Prostate gland (tissue), 2 donors: Measurements from ENCODE around the gene RBM20. TPM values are rescaled to one million over a fixed set of nuclear protein-coding genes. Genes with fewer than 3 reads are reported as not detected.

Source experiments
- DNase-seq: peaks from one replicate; pipeline ENCODE4 v3.0.0-alpha.2; 2019; ENCODE audit warnings: low spot score
- H3K27ac ChIP-seq, 2 donors: fragments of 200-600 bp; sonication (generic); 2 replicates each; pipeline ENCODE4 v1.5.1; 2017 to 2019
- H3K27me3 ChIP-seq: fragments of 200-600 bp; sonication (generic); replicated peaks from 2 replicates; pipeline ENCODE4 v1.5.1; 2019; ENCODE audit not compliant: insufficient read depth
- H3K36me3 ChIP-seq, 2 donors: fragments of 200-600 bp; sonication (generic); 1 replicate in 1 of 2; 2 replicates in 1 of 2; pipeline versions ENCODE4 v1.5.1 to v1.8.1; 2017 to 2019
- H3K4me1 ChIP-seq: fragments of 200-600 bp; sonication (generic); replicated peaks from 2 replicates; pipeline ENCODE4 v1.5.1; 2019
- H3K4me3 ChIP-seq, 2 donors: fragments of 200-600 bp; sonication (generic); 2 replicates each; pipeline ENCODE4 v1.5.1; 2017 to 2019
- H3K9me3 ChIP-seq: fragments of 200-600 bp; sonication (generic); 2 replicates; pipeline ENCODE4 v1.5.1; 2017
- POLR2A ChIP-seq: fragments of 450-650 bp; IDR thresholded peaks from one replicate; pipeline ENCODE4 v1.6.1; 2016; ENCODE audit warnings: antibody characterized with exemption, mild to moderate bottlenecking
- POLR2AphosphoS5 ChIP-seq: sonication (generic); formaldehyde crosslinking; IDR thresholded peaks from one replicate; pipeline ENCODE4 v1.6.1; 2017; ENCODE audit warnings: antibody characterized with exemption
- WGBS: methylation state at CpG from one replicate; pipeline ENCODE4 v1.1.5; 2018; 5-methylcytosine and 5-hydroxymethylcytosine counted together
- intact Hi-C: fragments of 100-400 bp; cut with DNase I; formaldehyde crosslinking; loops from one replicate; pipeline ENCODE4 v1.14.2; 2022
- total RNA-seq, 2 donors: library from RNA; depleted of rRNA; stranded (reverse); fragments of >200 nt; gene quantifications; one replicate each; pipeline ENCODE4 v1.1.0, GENCODE V29; 2016
- TF ChIP-seq, protein P1 (sequence below), 4 experiments: fragments of 200-600 bp in 2 of 4; fragments of 450-650 bp in 2 of 4; sonication (generic) in 2 of 4; IDR thresholded peaks; 1 replicate in 3 of 4; 2 replicates in 1 of 4; pipeline ENCODE4 v1.5.1; 2016 to 2019; ENCODE audit warnings: antibody characterized with exemption in 4 of 4, mild to moderate bottlenecking in 2 of 4, moderate library complexity in 2 of 4

Gene RBM20
- total RNA-seq, 2 donors from 2014 or later: 0.41 to 2.8 TPM

DNA sequence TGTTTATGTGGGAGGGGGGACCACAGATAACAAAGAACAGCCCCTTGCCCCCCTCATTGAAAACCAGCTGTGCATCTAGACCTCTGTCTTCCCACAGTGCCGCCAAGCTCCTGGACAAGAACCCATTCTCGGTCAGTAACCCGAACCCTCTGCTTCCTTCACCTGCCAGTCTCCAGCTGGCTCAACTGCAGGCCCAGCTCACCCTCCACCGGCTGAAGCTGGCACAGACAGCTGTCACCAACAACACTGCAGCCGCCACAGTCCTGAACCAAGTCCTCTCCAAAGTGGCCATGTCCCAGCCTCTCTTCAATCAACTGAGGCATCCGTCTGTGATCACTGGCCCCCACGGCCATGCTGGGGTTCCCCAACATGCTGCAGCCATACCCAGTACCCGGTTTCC lies 136.6 kb downstream of the RBM20 start:
- 96% methylated on average over 8 of the region's 8 CpGs for WGBS
- H3K4me3 ChIP-seq: no peak overlapping the region
- no peak for DNase-seq
- no peaks in the 10 kb centered on the region for H3K4me1 ChIP-seq
- intact Hi-C loops: no loop called here
- TF ChIP-seq, protein P1, sequence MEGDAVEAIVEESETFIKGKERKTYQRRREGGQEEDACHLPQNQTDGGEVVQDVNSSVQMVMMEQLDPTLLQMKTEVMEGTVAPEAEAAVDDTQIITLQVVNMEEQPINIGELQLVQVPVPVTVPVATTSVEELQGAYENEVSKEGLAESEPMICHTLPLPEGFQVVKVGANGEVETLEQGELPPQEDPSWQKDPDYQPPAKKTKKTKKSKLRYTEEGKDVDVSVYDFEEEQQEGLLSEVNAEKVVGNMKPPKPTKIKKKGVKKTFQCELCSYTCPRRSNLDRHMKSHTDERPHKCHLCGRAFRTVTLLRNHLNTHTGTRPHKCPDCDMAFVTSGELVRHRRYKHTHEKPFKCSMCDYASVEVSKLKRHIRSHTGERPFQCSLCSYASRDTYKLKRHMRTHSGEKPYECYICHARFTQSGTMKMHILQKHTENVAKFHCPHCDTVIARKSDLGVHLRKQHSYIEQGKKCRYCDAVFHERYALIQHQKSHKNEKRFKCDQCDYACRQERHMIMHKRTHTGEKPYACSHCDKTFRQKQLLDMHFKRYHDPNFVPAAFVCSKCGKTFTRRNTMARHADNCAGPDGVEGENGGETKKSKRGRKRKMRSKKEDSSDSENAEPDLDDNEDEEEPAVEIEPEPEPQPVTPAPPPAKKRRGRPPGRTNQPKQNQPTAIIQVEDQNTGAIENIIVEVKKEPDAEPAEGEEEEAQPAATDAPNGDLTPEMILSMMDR (IDR thresholded peaks at IDR 0.05): no peak
- TF ChIP-seq POLR2AphosphoS5 (no peak), POLR2A (no peak)
- H3K36me3 ChIP-seq: no peaks in the 10 kb centered on the region
- H3K27ac ChIP-seq: no peak overlapping the region
- no peaks in the 10 kb centered on the region for H3K27me3 ChIP-seq
- H3K9me3 ChIP-seq: no peaks in the 10 kb centered on the region

DNA sequence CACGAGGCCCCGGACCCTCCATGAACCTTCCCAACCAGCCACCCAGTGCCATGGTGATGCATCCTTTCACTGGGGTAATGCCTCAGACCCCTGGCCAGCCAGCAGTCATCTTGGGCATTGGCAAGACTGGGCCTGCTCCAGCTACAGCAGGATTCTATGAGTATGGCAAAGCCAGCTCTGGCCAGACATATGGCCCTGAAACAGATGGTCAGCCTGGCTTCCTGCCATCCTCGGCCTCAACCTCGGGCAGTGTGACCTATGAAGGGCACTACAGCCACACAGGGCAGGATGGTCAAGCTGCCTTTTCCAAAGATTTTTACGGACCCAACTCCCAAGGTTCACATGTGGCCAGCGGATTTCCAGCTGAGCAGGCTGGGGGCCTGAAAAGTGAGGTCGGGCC lies 137.0 kb downstream of the RBM20 start:
- H3K4me1 ChIP-seq: no peaks in the 10 kb centered on the region
- intact Hi-C loops: no loop called here
- no peak for DNase-seq
- no peaks in the 10 kb centered on the region for H3K36me3 ChIP-seq
- H3K27me3 ChIP-seq: no peaks in the 10 kb centered on the region
- WGBS: 95% methylated on average over 6 of the region's 7 CpGs
- H3K9me3 ChIP-seq: no peaks in the 10 kb centered on the region
- TF ChIP-seq POLR2AphosphoS5: no peak
- TF ChIP-seq, protein P1 (IDR thresholded peaks at IDR 0.05): no peak
- no peak for TF ChIP-seq POLR2A
- H3K27ac ChIP-seq: no peak overlapping the region
- no peak overlapping the region for H3K4me3 ChIP-seq

DNA sequence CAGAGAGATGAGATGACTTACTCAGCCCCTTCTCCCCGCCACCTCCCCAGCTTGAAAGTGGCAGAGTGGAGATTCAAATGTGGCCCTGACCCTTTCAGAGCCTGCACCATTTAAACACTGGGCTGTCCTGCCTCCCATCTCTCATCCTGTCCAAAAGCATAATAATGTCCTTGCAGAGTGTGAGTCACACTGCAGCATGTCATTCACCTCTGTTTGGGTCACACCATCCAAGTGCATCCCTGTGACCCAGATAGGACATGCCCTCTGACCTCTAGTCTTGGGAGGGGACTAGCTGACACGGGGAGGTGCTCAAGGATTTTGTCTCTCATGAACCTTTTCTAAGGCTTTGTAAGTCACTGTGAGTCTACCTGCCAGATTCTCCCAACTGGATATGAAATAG lies 138.5 kb downstream of the RBM20 start:
- no peak overlapping the region for H3K27ac ChIP-seq
- 88% methylated on average over 2 of the region's 2 CpGs for WGBS

DNA sequence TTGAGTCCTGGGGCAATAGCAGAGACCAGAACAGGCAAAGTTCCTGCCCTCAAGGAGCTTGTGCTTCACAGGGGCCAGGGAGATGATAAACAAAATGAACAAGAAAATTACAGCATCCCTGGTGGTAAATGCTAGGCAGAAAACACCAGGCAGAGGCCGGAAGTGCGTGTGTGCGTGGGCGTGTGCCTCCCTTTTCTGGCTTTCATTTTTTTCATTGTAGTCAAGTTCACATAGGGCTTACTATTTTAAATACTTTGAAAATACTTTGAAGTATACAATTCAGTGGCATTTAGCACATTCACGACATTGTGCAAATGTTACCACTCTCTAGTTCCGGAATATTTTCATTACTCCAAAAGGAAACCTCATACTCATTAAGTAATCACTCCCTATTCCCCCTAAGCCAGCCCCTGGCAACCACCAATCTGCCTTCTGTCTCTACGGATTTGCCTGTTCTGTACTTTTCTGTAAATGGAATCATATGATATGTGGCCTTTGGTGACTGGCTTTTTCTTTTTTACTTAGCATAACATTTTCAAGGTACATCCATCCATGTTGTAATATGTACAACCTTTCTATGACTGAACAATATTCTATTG lies 139.5 kb downstream of the RBM20 start:
- TF ChIP-seq POLR2AphosphoS5 (no peak), POLR2A (no peak)
- TF ChIP-seq, protein P1 (IDR thresholded peaks at IDR 0.05): no peak
- H3K27ac ChIP-seq: peak overlapping the region; percentile 43 to 63
- WGBS: 50% methylated on average over 7 of the region's 7 CpGs
- DNase-seq: no peak
- H3K36me3 ChIP-seq: no peaks in the 10 kb centered on the region
- H3K27me3 ChIP-seq: no peaks in the 10 kb centered on the region
- no peak overlapping the region for H3K4me3 ChIP-seq
- H3K4me1 ChIP-seq: no peaks in the 10 kb centered on the region
- intact Hi-C loops: no loop called here
- no peaks in the 10 kb centered on the region for H3K9me3 ChIP-seq

More for the DNA sequence above, 138.5 kb downstream of the RBM20 start:
- Histone ChIP-seq H3K4me3 (no peak overlapping the region), H3K9me3 (no peaks in the 10 kb centered on the region), H3K27me3 (no peaks in the 10 kb centered on the region), H3K36me3 (no peaks in the 10 kb centered on the region), H3K4me1 (no peaks in the 10 kb centered on the region)
- DNase-seq: no peak
- TF ChIP-seq POLR2A: no peak
- TF ChIP-seq POLR2AphosphoS5: no peak
- TF ChIP-seq, protein P1 (IDR thresholded peaks at IDR 0.05): no peak
- intact Hi-C loops: no loop called here

DNA sequence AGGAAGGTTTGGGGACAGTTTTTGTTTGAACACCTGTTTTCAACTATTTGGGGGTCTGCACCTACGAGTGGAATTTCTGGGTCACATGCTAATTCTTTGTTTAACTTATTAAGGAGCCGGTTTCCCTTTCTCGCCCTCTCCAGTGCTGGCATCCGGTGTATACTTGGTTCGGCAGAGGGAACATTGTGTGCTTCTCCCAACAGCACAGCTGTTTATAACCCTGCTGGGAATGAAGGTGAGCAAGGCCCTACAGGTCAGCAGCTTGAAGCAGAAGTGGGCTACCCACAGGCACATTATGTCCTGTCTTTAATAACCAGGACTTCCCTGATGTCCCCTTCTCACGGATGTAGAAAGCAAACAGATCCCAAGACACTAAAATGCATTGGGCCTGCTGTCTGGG lies 140.1 kb downstream of the RBM20 start:
- Histone ChIP-seq H3K27me3 (no peaks in the 10 kb centered on the region), H3K36me3 (no peaks in the 10 kb centered on the region), H3K9me3 (no peaks in the 10 kb centered on the region), H3K4me3 (no peak overlapping the region), H3K27ac (peak overlapping the region; percentile 43 to 63), H3K4me1 (no peaks in the 10 kb centered on the region)
- intact Hi-C loops: no loop called here
- DNase-seq: peak; percentile 66
- WGBS: 17% methylated on average over 6 of the region's 6 CpGs
- TF ChIP-seq POLR2A: no peak
- TF ChIP-seq, protein P1 (IDR thresholded peaks at IDR 0.05): no peak
- peak; percentile 82 for TF ChIP-seq POLR2AphosphoS5
